HG03342 (cell line): Measurements from ENCODE around the gene ENC1.
"Not testable (repeated sequence)": the region's sequence is repeated elsewhere in the genome, so short reads cannot be mapped to it uniquely, and the experiment has no call there.

Experiments used
- ATAC-seq: cut with Tn5 transposase; IDR thresholded peaks from one replicate; pipeline ENCODE4 v1.9.1; 2021; ENCODE audit warnings: mild to moderate bottlenecking, moderate library complexity; ENCODE audit not compliant: unreplicated experiment

The ENC1 gene

GRCh38 chr5:74640450-74640953 lies at the start of gene ENC1:
ENC1 (minus strand) TSS chr5:74640728; CDS start chr5:74636485, 4,243 bp downstream.
- ATAC-seq: peak; percentile 71

GRCh38 chr5:74686962-74687751 lies 46.6 kb upstream of the ENC1 start:
- no peak for ATAC-seq

DNA sequence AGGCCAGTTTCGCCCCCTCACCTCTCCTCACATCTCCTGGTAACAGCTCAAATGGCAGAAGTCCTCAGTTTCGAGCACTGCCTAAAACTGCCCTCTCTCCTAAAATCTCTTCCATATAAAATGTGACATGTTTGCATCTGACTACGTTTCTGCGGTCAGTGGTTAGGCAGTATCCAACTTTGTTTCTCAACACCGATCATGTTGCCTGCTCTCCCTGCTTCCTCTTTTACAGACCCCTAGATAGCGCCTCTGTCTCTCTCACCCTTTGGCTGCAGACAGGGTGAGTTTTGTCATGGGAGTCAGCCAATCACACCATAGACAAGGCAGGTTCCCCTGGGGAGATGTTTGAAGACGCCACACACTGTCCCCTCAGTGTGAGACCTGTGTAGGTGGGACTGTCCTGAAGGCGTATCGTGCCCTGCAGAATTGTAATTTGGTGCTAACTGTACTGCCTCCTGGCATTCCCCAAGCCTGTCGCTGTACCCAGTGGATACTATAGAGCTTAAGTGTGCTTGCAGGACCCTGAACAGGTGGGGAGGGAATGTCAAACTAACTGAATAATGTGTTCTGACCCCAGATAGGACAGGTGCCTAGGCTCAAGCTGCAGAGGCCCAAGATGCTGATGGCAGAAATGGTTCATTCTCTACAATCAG lies 45.6 kb upstream of the ENC1 start:
- peak; percentile 63 for ATAC-seq

DNA sequence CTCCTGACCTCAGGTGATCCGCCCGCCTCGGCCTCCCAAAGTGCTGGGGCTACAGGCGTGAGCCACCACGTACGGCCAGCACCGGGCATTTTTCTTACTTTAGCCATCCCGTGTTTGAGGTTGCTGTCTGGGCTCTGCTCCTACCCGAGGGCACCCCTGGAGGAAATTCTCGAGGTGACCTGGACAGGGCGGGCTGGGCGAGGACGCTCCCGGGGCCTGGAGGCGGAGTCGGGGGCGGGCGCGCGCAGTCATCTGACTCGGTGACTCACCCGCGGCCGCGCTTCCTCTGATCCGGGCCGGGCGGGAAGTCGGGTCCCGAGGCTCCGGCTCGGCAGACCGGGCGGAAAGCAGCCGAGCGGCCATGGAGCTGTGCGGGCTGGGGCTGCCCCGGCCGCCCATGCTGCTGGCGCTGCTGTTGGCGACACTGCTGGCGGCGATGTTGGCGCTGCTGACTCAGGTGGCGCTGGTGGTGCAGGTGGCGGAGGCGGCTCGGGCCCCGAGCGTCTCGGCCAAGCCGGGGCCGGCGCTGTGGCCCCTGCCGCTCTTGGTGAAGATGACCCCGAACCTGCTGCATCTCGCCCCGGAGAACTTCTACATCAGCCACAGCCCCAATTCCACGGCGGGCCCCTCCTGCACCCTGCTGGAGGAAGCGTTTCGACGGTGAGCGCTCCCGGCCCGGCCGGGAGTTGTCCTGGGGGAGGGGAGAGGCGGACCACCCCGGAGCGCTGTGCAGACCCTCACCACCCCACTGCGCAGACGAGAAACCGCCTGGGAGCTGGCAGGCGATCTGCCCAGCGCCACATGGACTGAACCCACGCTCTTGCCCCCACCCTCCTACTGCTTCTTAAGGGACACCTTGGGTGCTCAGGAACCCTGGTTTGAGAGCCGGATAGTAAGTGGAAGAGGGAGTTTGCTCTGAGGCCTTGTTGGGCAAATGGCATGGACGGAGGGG lies 44.6 kb upstream of the ENC1 start, which contains the start of gene HEXB:
TSS of gene HEXB (plus strand) at position 334 of the 952 bp plus-strand sequence. CDS start at position 362, 28 bp downstream.
- peak; percentile 73 for ATAC-seq

DNA sequence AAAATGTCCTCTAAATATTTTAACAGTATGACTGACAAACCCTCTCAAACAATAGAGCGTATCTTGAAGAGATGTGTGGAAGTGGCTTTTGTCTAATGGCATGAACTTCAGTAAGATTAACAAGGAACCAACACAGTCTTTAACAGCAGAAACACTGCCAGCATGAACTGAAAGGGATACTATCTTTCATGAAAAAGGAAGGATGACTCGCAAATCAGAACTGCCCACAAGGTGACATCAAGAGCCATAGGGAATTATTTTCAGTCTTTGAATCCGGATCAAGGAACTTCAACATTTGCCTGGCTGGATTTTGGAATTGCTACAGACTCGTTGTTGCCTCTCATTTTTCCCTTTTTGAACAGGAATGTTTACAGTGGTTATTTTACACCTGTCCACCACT lies 39.4 kb upstream of the ENC1 start:
- no peak for ATAC-seq

GRCh38 chr5:74679300-74679699 lies 38.8 kb upstream of the ENC1 start:
- ATAC-seq: not testable (repeated sequence)

- not testable (repeated sequence) for ATAC-seq
Measured at GRCh38 chr5:74678123-74678522, 37.6 kb upstream of the ENC1 start.

DNA sequence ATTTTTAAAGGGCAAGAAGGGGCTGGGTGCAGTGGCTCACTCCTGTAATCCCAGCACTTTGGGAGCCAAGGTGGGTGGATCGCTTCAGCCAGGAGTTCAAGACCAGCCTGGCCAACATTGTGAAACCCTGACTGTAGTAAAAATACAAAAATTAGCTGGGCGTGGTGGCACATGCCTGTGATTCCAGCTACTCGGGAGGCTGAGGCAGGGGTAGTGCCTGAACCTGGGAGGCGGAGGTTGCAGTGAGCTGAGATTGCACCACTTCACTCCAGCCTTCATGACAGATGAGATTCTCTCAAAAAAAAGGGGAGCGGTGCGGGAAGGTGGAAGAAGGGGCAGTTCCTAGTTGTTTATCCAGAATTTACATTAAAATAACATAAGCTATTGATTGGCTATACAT lies 35.9 kb upstream of the ENC1 start:
- ATAC-seq: not testable (repeated sequence)

DNA sequence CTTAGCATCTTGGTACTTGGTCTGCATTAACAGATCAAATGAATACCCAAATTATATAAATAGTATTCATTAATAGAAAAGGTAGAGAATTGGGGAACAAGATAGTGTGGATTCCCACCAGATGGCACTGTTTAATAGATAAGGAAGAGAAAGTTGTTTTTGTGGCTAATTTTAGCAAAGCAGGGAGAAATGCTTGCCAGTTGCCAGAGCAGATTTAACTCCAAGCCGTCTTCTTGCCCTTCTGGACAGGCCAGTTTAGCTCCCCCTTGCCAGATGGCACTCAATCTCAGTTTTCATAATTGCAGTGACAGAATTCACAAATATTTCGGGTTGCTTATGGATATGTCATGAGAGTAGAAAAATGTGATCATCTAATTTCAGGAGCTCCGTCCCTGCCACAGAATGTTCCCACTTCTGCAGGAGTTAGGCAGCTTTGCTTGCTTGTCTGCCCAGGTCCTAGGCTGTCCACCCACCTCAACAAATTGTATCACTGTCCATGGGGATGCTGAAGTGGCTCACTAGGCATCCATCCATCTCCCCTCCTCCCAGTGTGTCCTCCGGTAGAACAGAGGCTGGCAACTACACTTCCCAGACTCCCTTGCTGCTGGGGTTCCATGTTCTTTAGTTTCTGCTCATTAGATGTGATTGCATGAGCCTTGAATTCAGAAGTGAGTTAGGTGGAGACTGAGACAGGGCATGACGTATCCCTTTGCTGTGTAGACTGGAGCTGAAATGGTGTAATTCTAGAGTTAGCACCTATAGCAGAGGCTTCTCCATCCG lies 32.7 kb upstream of the ENC1 start:
- ATAC-seq: no peak

GRCh38 chr5:74672215-74672877 lies 31.8 kb upstream of the ENC1 start:
- ATAC-seq: no peak

DNA sequence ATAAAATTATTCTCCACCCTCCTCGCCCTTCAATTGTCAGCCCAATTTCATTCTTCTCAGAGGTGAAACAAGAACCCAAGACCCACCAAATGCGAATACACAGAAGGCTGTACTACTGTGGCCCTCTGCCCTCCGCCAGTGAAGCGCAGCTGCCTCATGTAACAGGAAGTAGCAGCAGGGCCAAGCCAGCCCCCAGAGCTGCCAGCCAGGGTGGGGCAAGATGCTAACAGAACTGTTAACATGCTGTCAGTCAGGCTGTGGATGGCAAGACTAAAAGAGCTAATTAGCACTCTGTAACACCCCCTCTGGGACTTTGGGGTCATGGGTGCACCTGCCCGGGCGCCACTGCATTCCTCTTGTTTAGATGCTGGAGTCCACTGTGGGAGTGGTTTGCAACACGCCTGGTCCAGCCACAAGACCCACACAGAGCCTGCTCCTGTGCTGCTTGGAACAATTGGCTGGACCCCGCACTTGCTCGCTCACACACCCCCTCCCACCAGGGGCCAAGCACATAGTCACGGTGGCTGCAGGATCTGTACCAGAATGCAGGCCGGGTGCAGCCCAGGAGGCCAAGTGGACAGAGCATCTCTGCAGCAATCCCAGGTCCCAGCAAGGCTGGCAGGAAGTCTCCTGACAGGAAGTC lies 30.0 kb upstream of the ENC1 start:
- no peak for ATAC-seq

- no peak for ATAC-seq
Measured at GRCh38 chr5:74669821-74670220, 29.3 kb upstream of the ENC1 start.

DNA sequence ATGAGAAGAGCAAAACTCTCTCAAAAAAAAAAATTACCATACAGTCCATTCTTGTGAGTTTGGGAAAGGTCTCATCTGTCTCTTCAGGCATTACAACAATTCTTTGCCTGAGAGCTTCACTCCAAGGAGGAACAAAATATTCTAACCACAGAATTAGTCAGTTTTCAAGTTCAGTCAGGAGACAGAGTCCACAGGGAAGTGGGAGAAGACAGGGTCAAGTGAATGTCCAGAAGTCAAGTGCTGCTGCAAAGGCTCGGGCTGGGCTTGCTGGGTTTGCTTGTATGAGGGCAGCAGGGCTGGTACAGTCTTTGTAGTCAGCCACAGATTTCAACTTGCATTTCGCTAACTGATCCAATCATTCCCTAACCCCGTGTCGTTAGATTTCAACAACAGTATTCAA lies 26.9 kb upstream of the ENC1 start:
- no peak for ATAC-seq

GRCh38 chr5:74665816-74666215 lies 25.3 kb upstream of the ENC1 start:
- ATAC-seq: no peak

GRCh38 chr5:74665273-74665672 lies 24.7 kb upstream of the ENC1 start:
- no peak for ATAC-seq

- ATAC-seq: no peak
Measured at GRCh38 chr5:74664551-74664950, 24.0 kb upstream of the ENC1 start.

DNA sequence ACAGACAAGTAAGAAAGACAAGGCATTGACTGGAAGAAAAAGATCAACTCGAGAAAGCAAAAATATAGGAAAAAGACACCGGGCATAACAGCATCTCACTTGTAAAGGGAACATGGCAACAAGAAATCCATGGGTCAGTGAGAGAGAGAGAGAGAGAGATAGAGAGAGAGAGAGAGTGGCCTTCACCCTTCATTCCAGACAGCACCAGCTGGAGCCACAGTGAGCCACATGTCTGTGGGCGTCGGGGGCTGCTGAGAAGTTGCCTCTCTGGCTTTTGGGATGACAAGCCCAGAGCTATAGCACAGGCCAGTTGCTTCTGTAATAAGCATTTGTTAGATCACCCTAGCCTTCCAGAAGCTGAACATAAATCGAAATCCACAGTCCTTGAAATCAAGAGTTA lies 20.3 kb upstream of the ENC1 start:
- no peak for ATAC-seq

- ATAC-seq: no peak
Measured at GRCh38 chr5:74660140-74660539, 19.6 kb upstream of the ENC1 start.

- no peak for ATAC-seq
Measured at GRCh38 chr5:74659172-74659571, 18.6 kb upstream of the ENC1 start.
